GM23338 (cell line): ENCODE results near the gene DTL. TPM values are rescaled to one million over a fixed set of nuclear protein-coding genes. Genes with fewer than 3 reads are reported as not detected.

Experiments used
- ATAC-seq: fragments of 200-7000 bp; cut with Tn5 transposase; 3 replicates; pipeline ENCODE4 v1.9.1; 2020
- DNase-seq: peaks from one replicate; pipeline ENCODE4 v3.0.0-alpha.2; 2015; ENCODE audit warnings: low spot score
- H2AFZ ChIP-seq: fragments of 200-600 bp; sonication (generic); 2 replicates; pipeline ENCODE4 v1.8.0; 2016; ENCODE audit warnings: antibody characterized with exemption, mild to moderate bottlenecking, moderate library complexity
- H3F3A ChIP-seq: fragments of 200-600 bp; sonication (generic); replicated peaks from 2 replicates; pipeline ENCODE4 v1.8.0; 2017; ENCODE audit warnings: antibody characterized with exemption, mixed run types, low read depth
- H3K27ac ChIP-seq: fragments of 200-600 bp; sonication (generic); 2 replicates; pipeline ENCODE4 v1.6.1; 2016; ENCODE audit warnings: low read depth
- H3K27me3 ChIP-seq: fragments of 200-600 bp; sonication (generic); 2 replicates; pipeline ENCODE4 v1.8.0; 2016; ENCODE audit warnings: mild to moderate bottlenecking, mixed run types, moderate library complexity; ENCODE audit not compliant: insufficient read depth
- H3K36me3 ChIP-seq: fragments of 200-600 bp; sonication (generic); 2 replicates; pipeline ENCODE4 v1.8.0; 2016; ENCODE audit warnings: mild to moderate bottlenecking; ENCODE audit not compliant: insufficient read depth
- H3K4me1 ChIP-seq: fragments of 200-600 bp; sonication (generic); 2 replicates; pipeline ENCODE4 v1.8.0; 2016; ENCODE audit warnings: mild to moderate bottlenecking, moderate library complexity; ENCODE audit not compliant: insufficient read depth
- H3K4me2 ChIP-seq: fragments of 200-600 bp; sonication (generic); 2 replicates; pipeline ENCODE4 v1.7.1; 2017; ENCODE audit warnings: mixed run types
- H3K4me3 ChIP-seq: fragments of 200-600 bp; sonication (generic); 2 replicates; pipeline ENCODE4 v1.6.1; 2016; ENCODE audit warnings: mixed run types
- H3K79me2 ChIP-seq: fragments of 200-600 bp; sonication (generic); replicated peaks from 2 replicates; pipeline ENCODE4 v1.8.0; 2017; ENCODE audit warnings: mild to moderate bottlenecking; ENCODE audit not compliant: insufficient read depth
- H3K9me2 ChIP-seq: fragments of 200-600 bp; sonication (generic); 2 replicates; pipeline ENCODE4 v1.8.0; 2017; ENCODE audit not compliant: insufficient read depth
- H4K20me1 ChIP-seq: fragments of 200-600 bp; sonication (generic); replicated peaks from 2 replicates; pipeline ENCODE4 v1.8.0; 2017; ENCODE audit warnings: mild to moderate bottlenecking; ENCODE audit not compliant: insufficient read depth
- H3K27ac Mint-ChIP-seq: 2 replicates; pipeline ENCODE4 v1.8.0; 2020; ENCODE audit warnings: inconsistent platforms, mild to moderate bottlenecking, moderate library complexity, mixed read lengths
- H3K27me3 Mint-ChIP-seq: 3 replicates; pipeline ENCODE4 v1.8.0; 2022; ENCODE audit warnings: low read depth, mild to moderate bottlenecking, moderate library complexity, mixed read lengths, inconsistent platforms; ENCODE audit not compliant: insufficient read depth, poor library complexity
- H3K36me3 Mint-ChIP-seq: 3 replicates; pipeline ENCODE4 v1.8.0; 2021; ENCODE audit warnings: low read depth, mild to moderate bottlenecking, inconsistent platforms, moderate library complexity, mixed read lengths
- H3K4me1 Mint-ChIP-seq: 3 replicates; pipeline ENCODE4 v1.8.0; 2020; ENCODE audit warnings: mild to moderate bottlenecking, inconsistent platforms, mixed read lengths
- H3K4me3 Mint-ChIP-seq: 3 replicates; pipeline ENCODE4 v1.8.0; 2021; ENCODE audit warnings: moderate library complexity, mild to moderate bottlenecking, inconsistent platforms, mixed read lengths
- H3K9me3 Mint-ChIP-seq: 3 replicates; pipeline ENCODE4 v1.8.0; 2020; ENCODE audit warnings: moderate library complexity, mild to moderate bottlenecking, inconsistent platforms, mixed read lengths
- CREB1 ChIP-seq: fragments of 250-450 bp; sonication (Bioruptor Pico); IDR thresholded peaks from 2 replicates; pipeline ENCODE4 v1.5.0; 2020; ENCODE audit warnings: low read depth, mild to moderate bottlenecking, moderate library complexity
- EZH2 ChIP-seq: fragments of 200-600 bp; sonication (generic); IDR thresholded peaks from one replicate; pipeline ENCODE4 v1.8.0; 2017; ENCODE audit warnings: antibody characterized with exemption, mild to moderate bottlenecking, low read depth; ENCODE audit not compliant: unreplicated experiment
- EZH2phosphoT487 ChIP-seq: fragments of 200-600 bp; sonication (generic); IDR thresholded peaks from one replicate; pipeline ENCODE4 v1.8.1; 2018; ENCODE audit warnings: antibody characterized with exemption; ENCODE audit not compliant: unreplicated experiment
- JUNB ChIP-seq: IDR thresholded peaks from one replicate; pipeline ENCODE4 v1.6.1; 2016; ENCODE audit warnings: antibody characterized with exemption; ENCODE audit not compliant: unreplicated experiment
- NANOG ChIP-seq: IDR thresholded peaks from 2 replicates; pipeline ENCODE4 v1.6.1; 2016; ENCODE audit warnings: antibody characterized with exemption, borderline replicate concordance
- POLR2AphosphoS5 ChIP-seq: IDR thresholded peaks from 2 replicates; pipeline ENCODE4 v1.6.1; 2016; ENCODE audit warnings: antibody characterized with exemption, low read depth
- STAT1 ChIP-seq: IDR thresholded peaks from one replicate; pipeline ENCODE4 v1.6.1; 2016; ENCODE audit warnings: antibody characterized with exemption; ENCODE audit not compliant: unreplicated experiment
- ZNF114 ChIP-seq: fragments of 250-450 bp; sonication (Bioruptor Pico); IDR thresholded peaks from 2 replicates; pipeline ENCODE4 v1.5.0; 2020; ENCODE audit warnings: mild to moderate bottlenecking, moderate library complexity
- ZNF331 ChIP-seq: fragments of 250-450 bp; sonication (Bioruptor Pico); IDR thresholded peaks from 2 replicates; pipeline ENCODE4 v1.5.0; 2020; ENCODE audit warnings: low read depth, mild to moderate bottlenecking, moderate library complexity
- polyA plus RNA-seq: library from polyadenylated mRNA; unstranded; fragments of >200 nt; fragmentation: Nextera tagmentation; extraction: Ambion mirVana; gene quantifications from 2 replicates; pipeline ENCODE4 v1.2.1, GENCODE V29; 2016
- total RNA-seq: library from RNA; depleted of rRNA; stranded (reverse); fragments of >200 nt; shearing (Covaris generic); gene quantifications from 2 replicates; pipeline ENCODE4 v1.2.3, GENCODE V29; 2014
- TF ChIP-seq, protein P1 (sequence below): IDR thresholded peaks from 2 replicates; pipeline ENCODE4 v1.6.1; 2016; ENCODE audit warnings: antibody characterized with exemption
- TF ChIP-seq, protein P2 (sequence below): fragments of 250-450 bp; sonication (Bioruptor Pico); IDR thresholded peaks from 2 replicates; pipeline ENCODE4 v1.5.0; 2020; ENCODE audit warnings: mild to moderate bottlenecking, moderate library complexity
- TF ChIP-seq, protein P3 (sequence below): IDR thresholded peaks from one replicate; pipeline ENCODE4 v1.6.1; 2018; ENCODE audit warnings: antibody characterized with exemption; ENCODE audit not compliant: unreplicated experiment
- TF ChIP-seq, protein P4 (sequence below), 2 experiments: fragments of 200-600 bp in 1 of 2; sonication (generic) in 1 of 2; conservative IDR thresholded peaks; 2 replicates each; pipeline versions ENCODE4 v1.5.1 to v1.6.1; 2016 to 2017; ENCODE audit warnings: antibody characterized with exemption in 2 of 2, low read depth in 2 of 2, mild to moderate bottlenecking in 2 of 2, moderate library complexity in 1 of 2

DTL gene
- total and polyA plus RNA-seq, 2 experiments from 2014 or later: 26.5 to 58.8 TPM

DNA sequence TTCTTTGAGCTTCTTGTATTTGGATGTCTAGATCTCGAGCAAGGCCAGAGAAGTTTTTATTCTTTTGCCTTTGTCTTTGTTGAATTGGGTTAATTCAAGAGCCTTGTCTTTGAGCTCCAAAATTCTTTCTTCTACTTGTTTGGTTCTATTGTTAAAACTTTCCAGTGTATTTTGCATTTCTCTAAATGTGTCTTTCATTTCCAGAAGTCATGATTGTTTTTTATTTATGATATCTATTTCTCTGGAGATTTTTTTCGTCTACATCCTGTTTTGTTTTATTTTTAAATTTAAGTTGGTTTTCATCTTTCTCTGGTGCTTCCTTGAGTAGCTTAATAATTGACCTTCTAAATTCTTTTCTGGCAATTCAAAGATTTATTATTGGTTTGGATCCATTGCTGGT is 61.8 kb downstream of the DTL start:
- Mint-ChIP-seq H3K4me3 (no peak overlapping the region), H3K36me3 (peaks cover 67% of the 10 kb centered on the region), H3K4me1 (peaks cover 42% of the 10 kb centered on the region; the same call in 2 of the 3 replicates), H3K27ac (no peak overlapping the region), H3K27me3 (peaks cover 7% of the 10 kb centered on the region), H3K9me3 (no peaks in the 10 kb centered on the region)
- no peaks in the 10 kb centered on the region for H3F3A ChIP-seq
- H3K27me3 ChIP-seq: no peaks in the 10 kb centered on the region
- ATAC-seq (no peak), DNase-seq (no peak)
- H3K36me3 ChIP-seq: peaks cover 3% of the 10 kb centered on the region; the same call in 1 of the 2 replicates
- no peak overlapping the region for H2AFZ ChIP-seq
- TF ChIP-seq NANOG: no peak
- TF ChIP-seq, protein P1, sequence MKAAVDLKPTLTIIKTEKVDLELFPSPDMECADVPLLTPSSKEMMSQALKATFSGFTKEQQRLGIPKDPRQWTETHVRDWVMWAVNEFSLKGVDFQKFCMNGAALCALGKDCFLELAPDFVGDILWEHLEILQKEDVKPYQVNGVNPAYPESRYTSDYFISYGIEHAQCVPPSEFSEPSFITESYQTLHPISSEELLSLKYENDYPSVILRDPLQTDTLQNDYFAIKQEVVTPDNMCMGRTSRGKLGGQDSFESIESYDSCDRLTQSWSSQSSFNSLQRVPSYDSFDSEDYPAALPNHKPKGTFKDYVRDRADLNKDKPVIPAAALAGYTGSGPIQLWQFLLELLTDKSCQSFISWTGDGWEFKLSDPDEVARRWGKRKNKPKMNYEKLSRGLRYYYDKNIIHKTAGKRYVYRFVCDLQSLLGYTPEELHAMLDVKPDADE: no peak
- TF ChIP-seq ZNF114 (CRISPR knock-in tag): no peak
- TF ChIP-seq EZH2phosphoT487: no peak
- TF ChIP-seq, protein P2, sequence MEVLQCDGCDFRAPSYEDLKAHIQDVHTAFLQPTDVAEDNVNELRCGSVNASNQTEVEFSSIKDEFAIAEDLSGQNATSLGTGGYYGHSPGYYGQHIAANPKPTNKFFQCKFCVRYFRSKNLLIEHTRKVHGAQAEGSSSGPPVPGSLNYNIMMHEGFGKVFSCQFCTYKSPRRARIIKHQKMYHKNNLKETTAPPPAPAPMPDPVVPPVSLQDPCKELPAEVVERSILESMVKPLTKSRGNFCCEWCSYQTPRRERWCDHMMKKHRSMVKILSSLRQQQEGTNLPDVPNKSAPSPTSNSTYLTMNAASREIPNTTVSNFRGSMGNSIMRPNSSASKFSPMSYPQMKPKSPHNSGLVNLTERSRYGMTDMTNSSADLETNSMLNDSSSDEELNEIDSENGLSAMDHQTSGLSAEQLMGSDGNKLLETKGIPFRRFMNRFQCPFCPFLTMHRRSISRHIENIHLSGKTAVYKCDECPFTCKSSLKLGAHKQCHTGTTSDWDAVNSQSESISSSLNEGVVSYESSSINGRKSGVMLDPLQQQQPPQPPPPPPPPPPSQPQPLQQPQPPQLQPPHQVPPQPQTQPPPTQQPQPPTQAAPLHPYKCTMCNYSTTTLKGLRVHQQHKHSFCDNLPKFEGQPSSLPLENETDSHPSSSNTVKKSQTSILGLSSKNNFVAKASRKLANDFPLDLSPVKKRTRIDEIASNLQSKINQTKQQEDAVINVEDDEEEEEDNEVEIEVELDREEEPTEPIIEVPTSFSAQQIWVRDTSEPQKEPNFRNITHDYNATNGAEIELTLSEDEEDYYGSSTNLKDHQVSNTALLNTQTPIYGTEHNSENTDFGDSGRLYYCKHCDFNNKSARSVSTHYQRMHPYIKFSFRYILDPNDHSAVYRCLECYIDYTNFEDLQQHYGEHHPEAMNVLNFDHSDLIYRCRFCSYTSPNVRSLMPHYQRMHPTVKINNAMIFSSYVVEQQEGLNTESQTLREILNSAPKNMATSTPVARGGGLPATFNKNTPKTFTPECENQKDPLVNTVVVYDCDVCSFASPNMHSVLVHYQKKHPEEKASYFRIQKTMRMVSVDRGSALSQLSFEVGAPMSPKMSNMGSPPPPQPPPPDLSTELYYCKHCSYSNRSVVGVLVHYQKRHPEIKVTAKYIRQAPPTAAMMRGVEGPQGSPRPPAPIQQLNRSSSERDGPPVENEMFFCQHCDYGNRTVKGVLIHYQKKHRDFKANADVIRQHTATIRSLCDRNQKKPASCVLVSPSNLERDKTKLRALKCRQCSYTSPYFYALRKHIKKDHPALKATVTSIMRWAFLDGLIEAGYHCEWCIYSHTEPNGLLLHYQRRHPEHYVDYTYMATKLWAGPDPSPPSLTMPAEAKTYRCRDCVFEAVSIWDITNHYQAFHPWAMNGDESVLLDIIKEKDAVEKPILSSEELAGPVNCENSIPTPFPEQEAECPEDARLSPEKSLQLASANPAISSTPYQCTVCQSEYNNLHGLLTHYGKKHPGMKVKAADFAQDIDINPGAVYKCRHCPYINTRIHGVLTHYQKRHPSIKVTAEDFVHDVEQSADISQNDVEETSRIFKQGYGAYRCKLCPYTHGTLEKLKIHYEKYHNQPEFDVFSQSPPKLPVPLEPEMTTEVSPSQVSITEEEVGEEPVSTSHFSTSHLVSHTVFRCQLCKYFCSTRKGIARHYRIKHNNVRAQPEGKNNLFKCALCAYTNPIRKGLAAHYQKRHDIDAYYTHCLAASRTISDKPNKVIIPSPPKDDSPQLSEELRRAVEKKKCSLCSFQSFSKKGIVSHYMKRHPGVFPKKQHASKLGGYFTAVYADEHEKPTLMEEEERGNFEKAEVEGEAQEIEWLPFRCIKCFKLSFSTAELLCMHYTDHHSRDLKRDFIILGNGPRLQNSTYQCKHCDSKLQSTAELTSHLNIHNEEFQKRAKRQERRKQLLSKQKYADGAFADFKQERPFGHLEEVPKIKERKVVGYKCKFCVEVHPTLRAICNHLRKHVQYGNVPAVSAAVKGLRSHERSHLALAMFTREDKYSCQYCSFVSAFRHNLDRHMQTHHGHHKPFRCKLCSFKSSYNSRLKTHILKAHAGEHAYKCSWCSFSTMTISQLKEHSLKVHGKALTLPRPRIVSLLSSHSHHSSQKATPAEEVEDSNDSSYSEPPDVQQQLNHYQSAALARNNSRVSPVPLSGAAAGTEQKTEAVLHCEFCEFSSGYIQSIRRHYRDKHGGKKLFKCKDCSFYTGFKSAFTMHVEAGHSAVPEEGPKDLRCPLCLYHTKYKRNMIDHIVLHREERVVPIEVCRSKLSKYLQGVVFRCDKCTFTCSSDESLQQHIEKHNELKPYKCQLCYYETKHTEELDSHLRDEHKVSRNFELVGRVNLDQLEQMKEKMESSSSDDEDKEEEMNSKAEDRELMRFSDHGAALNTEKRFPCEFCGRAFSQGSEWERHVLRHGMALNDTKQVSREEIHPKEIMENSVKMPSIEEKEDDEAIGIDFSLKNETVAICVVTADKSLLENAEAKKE (CRISPR knock-in tag): no peak
- TF ChIP-seq, protein P3, sequence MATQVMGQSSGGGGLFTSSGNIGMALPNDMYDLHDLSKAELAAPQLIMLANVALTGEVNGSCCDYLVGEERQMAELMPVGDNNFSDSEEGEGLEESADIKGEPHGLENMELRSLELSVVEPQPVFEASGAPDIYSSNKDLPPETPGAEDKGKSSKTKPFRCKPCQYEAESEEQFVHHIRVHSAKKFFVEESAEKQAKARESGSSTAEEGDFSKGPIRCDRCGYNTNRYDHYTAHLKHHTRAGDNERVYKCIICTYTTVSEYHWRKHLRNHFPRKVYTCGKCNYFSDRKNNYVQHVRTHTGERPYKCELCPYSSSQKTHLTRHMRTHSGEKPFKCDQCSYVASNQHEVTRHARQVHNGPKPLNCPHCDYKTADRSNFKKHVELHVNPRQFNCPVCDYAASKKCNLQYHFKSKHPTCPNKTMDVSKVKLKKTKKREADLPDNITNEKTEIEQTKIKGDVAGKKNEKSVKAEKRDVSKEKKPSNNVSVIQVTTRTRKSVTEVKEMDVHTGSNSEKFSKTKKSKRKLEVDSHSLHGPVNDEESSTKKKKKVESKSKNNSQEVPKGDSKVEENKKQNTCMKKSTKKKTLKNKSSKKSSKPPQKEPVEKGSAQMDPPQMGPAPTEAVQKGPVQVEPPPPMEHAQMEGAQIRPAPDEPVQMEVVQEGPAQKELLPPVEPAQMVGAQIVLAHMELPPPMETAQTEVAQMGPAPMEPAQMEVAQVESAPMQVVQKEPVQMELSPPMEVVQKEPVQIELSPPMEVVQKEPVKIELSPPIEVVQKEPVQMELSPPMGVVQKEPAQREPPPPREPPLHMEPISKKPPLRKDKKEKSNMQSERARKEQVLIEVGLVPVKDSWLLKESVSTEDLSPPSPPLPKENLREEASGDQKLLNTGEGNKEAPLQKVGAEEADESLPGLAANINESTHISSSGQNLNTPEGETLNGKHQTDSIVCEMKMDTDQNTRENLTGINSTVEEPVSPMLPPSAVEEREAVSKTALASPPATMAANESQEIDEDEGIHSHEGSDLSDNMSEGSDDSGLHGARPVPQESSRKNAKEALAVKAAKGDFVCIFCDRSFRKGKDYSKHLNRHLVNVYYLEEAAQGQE: no peak
- TF ChIP-seq ZNF331 (CRISPR knock-in tag): no peak
- TF ChIP-seq CREB1 (CRISPR knock-in tag): no peak
- no peak for TF ChIP-seq STAT1
- TF ChIP-seq EZH2: no peak
- TF ChIP-seq JUNB: no peak
- TF ChIP-seq, protein P4, sequence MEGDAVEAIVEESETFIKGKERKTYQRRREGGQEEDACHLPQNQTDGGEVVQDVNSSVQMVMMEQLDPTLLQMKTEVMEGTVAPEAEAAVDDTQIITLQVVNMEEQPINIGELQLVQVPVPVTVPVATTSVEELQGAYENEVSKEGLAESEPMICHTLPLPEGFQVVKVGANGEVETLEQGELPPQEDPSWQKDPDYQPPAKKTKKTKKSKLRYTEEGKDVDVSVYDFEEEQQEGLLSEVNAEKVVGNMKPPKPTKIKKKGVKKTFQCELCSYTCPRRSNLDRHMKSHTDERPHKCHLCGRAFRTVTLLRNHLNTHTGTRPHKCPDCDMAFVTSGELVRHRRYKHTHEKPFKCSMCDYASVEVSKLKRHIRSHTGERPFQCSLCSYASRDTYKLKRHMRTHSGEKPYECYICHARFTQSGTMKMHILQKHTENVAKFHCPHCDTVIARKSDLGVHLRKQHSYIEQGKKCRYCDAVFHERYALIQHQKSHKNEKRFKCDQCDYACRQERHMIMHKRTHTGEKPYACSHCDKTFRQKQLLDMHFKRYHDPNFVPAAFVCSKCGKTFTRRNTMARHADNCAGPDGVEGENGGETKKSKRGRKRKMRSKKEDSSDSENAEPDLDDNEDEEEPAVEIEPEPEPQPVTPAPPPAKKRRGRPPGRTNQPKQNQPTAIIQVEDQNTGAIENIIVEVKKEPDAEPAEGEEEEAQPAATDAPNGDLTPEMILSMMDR (conservative IDR thresholded peaks at IDR 0.05; ENCODE audit: low read depth in 2 of 2): no peak
- TF ChIP-seq POLR2AphosphoS5: no peak
- H3K4me2 ChIP-seq: no peak overlapping the region
- H3K9me2 ChIP-seq: no peaks in the 10 kb centered on the region
- peaks cover 14% of the 10 kb centered on the region; the same call in 1 of the 2 replicates for H3K4me1 ChIP-seq
- peaks cover 52% of the 10 kb centered on the region for H3K79me2 ChIP-seq
- H3K27ac ChIP-seq: no peak overlapping the region
- H4K20me1 ChIP-seq: peaks cover 23% of the 10 kb centered on the region
- no peak overlapping the region for H3K4me3 ChIP-seq
